Ishikawa (cell line): ENCODE results near the gene TRIM24.

Experiments used
- CEBPB ChIP-seq: IDR thresholded peaks from 2 replicates; pipeline ENCODE4 v1.6.1; 2012
- CREB1 ChIP-seq: IDR thresholded peaks from 2 replicates; pipeline ENCODE4 v1.6.1; 2012; ENCODE audit warnings: low read depth
- EGR1 ChIP-seq: IDR thresholded peaks from 2 replicates; pipeline ENCODE4 v1.6.1; 2012
- EP300 ChIP-seq: IDR thresholded peaks from 2 replicates; pipeline ENCODE4 v1.6.1; 2012; ENCODE audit warnings: borderline replicate concordance
- FOXM1 ChIP-seq: IDR thresholded peaks from 2 replicates; pipeline ENCODE4 v1.6.1; 2012; ENCODE audit warnings: low read depth, borderline replicate concordance
- NFIC ChIP-seq: IDR thresholded peaks from 2 replicates; pipeline ENCODE4 v1.6.1; 2012
- RAD21 ChIP-seq: IDR thresholded peaks from 2 replicates; pipeline ENCODE4 v1.6.1; 2012; ENCODE audit warnings: low read depth
- TAF1 ChIP-seq: IDR thresholded peaks from 2 replicates; pipeline ENCODE4 v1.6.1; 2012; ENCODE audit warnings: low read depth, mild to moderate bottlenecking
- TCF12 ChIP-seq: IDR thresholded peaks from 2 replicates; pipeline ENCODE4 v1.6.1; 2012; ENCODE audit warnings: low read depth
- TEAD4 ChIP-seq: IDR thresholded peaks from 2 replicates; pipeline ENCODE4 v1.6.1; 2012
- YY1 ChIP-seq: IDR thresholded peaks from 2 replicates; pipeline ENCODE4 v1.6.1; 2012; ENCODE audit warnings: low read depth
- ZBTB7A ChIP-seq: IDR thresholded peaks from 2 replicates; pipeline ENCODE4 v1.6.1; 2012; ENCODE audit warnings: low read depth
- TF ChIP-seq, protein P1 (sequence below): IDR thresholded peaks from 2 replicates; pipeline ENCODE4 v1.6.1; 2012; ENCODE audit warnings: low read depth, mild to moderate bottlenecking
- TF ChIP-seq, protein P2 (sequence below): IDR thresholded peaks from 2 replicates; pipeline ENCODE4 v1.6.1; 2012
- TF ChIP-seq, protein P3 (sequence below): IDR thresholded peaks from 2 replicates; pipeline ENCODE4 v1.6.1; 2012

TRIM24 gene

DNA sequence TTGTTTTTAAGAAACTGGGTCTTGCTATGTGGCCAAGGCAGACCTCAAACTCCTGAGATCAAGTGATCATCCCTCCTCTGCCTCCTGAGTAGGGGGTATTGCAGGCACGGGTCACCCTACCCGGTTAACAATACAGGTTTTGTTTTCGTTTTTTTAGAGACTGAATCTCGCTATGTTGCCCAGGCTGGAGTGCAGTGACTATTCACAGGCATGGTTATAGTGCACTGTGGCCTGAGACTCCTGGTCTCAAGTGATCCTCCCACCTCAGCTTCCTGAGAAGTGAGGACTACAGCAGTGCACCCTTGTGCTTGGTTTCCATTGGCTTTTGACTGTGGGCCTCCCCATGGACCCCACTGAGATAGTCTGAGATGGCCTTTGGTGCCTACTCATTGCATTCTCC lies 3.8 kb upstream of the TRIM24 start:
- TF ChIP-seq EP300: no peak
- TF ChIP-seq TEAD4: no peak
- TF ChIP-seq FOXM1: no peak
- TF ChIP-seq CREB1: no peak
- no peak for TF ChIP-seq TCF12

DNA sequence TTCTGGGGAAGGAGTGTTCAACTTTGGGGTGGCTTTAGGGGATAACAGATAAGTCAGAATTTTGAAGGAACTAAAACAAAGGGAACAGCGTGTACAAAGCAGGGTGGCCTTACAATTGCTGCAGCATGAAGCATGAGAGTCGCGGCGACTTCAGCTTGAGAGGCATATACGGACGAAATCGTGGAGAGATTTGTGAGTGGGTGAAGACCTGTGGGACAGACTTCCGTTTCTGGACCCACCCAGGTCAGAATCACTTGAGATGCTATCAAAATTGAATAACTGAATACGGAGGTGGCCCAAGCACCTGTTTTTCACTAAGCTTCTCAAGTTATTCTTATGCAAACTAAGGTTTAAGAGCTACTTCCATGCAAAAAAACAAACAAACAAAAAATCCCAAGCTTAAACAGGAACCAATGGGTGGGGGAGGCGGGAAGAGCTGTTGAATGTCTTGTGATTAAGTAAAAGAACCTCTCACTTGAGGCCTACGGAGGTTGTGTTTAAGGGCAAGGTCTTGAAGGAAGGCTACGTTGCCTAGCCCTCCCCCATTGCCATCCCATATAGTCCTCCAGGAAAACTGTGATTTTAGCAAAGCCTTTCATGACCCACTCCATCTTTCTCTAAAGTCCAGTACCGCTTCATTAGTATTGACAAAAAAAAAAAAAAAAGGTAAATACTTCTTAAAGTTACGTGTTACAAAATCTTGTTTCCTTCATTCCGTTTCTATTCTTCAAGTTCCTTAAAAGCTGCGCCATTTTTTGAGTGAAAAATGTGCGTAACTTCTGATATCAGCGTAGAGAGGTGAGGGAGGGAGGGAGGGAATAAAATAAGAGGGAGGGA lies 1.3 kb upstream of the TRIM24 start:
- no peak for TF ChIP-seq NFIC
- no peak for TF ChIP-seq FOXM1
- TF ChIP-seq TAF1: no peak
- TF ChIP-seq YY1: no peak
- TF ChIP-seq EGR1: no peak
- no peak for TF ChIP-seq ZBTB7A
- no peak for TF ChIP-seq CEBPB

DNA sequence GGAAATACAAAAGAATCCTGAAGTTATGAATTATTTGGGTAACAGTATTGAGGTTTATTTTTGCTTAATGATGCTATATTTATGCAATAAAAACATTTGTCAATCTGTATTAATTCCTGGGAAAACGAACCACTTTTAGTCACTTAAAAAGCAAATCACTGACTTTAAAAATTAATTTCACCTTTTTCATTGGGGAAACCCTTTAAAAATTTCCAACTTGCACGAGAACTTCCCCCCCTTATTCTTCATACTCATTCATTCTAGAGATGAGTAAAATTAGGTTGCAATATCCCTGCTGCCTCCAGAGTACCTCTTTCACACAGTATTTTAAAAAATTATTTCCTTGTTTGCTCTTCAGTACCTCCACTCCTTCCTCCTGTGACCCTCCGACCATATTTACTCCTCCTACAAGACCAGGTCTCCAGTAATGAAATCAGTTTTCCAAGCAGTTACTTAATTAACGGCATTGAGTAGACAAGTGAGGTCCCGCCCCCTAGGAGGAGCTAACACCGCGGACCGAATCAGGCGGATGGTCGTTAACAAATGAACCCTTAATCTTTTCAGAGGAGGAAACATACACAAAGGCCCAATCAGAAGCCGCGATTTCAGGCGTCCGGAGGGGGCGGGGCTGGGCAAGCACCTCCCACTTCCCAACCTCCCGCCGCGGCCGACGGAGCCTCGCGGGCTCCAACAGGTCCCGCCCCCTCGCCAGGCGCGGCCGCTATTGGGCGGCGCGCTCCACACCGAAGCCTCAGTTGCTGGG lies 465 bp upstream of the TRIM24 start:
- TF ChIP-seq FOXM1 (peak; percentile 49; the same call in 1 of the 2 replicates), NFIC (no peak), TCF12 (no peak)

DNA sequence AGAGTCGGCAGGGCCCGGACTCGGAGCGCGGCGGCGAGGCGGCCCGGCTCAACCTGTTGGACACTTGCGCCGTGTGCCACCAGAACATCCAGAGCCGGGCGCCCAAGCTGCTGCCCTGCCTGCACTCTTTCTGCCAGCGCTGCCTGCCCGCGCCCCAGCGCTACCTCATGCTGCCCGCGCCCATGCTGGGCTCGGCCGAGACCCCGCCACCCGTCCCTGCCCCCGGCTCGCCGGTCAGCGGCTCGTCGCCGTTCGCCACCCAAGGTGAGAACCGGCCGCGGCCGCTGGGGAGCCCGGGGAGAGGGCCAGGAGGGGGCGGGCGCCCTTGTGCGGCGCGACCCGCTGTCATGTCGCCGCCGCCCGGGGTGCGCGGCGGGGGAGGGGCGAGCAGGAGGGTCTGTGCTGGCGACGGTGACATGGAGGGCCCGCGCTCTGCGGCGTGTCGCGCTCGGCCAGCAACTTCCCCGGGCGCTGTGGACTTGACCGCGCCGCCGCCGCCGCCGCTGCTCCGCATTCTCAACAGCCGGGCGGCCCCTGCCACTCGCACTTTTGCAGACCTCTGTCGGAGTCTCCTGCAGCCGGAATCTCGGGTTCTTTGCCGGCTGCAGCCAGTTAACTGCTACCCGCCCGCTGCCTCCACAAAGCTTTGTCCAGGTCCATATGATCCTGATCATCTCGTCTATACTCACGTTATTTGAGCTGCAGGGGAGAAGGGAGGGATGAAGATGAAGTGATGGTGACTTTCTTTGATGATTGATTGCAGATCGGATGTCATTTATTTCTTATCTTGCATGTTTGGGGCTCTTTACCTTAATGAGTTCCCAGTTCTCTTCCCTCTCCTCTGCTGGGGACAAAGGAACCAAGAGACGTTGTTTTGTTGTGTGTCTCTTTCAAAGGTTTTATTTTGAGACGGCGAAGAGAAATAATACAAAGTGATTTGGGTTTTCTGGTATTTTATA lies 869 bp downstream of the TRIM24 start:
- TF ChIP-seq, protein P1, sequence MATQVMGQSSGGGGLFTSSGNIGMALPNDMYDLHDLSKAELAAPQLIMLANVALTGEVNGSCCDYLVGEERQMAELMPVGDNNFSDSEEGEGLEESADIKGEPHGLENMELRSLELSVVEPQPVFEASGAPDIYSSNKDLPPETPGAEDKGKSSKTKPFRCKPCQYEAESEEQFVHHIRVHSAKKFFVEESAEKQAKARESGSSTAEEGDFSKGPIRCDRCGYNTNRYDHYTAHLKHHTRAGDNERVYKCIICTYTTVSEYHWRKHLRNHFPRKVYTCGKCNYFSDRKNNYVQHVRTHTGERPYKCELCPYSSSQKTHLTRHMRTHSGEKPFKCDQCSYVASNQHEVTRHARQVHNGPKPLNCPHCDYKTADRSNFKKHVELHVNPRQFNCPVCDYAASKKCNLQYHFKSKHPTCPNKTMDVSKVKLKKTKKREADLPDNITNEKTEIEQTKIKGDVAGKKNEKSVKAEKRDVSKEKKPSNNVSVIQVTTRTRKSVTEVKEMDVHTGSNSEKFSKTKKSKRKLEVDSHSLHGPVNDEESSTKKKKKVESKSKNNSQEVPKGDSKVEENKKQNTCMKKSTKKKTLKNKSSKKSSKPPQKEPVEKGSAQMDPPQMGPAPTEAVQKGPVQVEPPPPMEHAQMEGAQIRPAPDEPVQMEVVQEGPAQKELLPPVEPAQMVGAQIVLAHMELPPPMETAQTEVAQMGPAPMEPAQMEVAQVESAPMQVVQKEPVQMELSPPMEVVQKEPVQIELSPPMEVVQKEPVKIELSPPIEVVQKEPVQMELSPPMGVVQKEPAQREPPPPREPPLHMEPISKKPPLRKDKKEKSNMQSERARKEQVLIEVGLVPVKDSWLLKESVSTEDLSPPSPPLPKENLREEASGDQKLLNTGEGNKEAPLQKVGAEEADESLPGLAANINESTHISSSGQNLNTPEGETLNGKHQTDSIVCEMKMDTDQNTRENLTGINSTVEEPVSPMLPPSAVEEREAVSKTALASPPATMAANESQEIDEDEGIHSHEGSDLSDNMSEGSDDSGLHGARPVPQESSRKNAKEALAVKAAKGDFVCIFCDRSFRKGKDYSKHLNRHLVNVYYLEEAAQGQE: no peak
- TF ChIP-seq EGR1 (no peak), TAF1 (no peak; the same call in 1 of the 2 replicates)
- TF ChIP-seq, protein P2, sequence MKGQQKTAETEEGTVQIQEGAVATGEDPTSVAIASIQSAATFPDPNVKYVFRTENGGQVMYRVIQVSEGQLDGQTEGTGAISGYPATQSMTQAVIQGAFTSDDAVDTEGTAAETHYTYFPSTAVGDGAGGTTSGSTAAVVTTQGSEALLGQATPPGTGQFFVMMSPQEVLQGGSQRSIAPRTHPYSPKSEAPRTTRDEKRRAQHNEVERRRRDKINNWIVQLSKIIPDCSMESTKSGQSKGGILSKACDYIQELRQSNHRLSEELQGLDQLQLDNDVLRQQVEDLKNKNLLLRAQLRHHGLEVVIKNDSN: no peak

DNA sequence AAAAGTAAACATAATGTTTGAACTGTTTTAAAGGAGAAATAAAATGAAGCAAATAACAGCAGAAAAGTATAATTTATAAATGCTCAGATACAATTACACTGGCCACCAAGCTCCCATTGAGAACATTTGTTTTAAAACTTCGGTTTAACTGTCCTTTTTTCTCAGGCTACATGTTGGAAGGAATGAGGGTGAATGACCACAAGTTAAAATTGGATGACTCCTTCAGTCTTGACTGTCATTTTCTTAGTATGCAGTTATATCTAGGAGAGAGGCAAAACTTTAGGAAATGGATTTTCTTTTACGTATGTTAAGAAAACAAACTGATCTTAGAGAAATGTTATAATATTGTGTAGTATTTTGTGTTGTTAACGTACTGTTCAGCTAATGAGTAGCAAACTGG lies 5.0 kb downstream of the TRIM24 start:
- no peak for TF ChIP-seq YY1
- no peak for TF ChIP-seq NFIC
- TF ChIP-seq TAF1: no peak
- TF ChIP-seq TCF12: no peak
- TF ChIP-seq TEAD4: no peak
- TF ChIP-seq, protein P3, sequence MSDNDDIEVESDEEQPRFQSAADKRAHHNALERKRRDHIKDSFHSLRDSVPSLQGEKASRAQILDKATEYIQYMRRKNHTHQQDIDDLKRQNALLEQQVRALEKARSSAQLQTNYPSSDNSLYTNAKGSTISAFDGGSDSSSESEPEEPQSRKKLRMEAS: no peak
- TF ChIP-seq, protein P2: no peak
- no peak for TF ChIP-seq RAD21
- TF ChIP-seq CREB1: no peak

DNA sequence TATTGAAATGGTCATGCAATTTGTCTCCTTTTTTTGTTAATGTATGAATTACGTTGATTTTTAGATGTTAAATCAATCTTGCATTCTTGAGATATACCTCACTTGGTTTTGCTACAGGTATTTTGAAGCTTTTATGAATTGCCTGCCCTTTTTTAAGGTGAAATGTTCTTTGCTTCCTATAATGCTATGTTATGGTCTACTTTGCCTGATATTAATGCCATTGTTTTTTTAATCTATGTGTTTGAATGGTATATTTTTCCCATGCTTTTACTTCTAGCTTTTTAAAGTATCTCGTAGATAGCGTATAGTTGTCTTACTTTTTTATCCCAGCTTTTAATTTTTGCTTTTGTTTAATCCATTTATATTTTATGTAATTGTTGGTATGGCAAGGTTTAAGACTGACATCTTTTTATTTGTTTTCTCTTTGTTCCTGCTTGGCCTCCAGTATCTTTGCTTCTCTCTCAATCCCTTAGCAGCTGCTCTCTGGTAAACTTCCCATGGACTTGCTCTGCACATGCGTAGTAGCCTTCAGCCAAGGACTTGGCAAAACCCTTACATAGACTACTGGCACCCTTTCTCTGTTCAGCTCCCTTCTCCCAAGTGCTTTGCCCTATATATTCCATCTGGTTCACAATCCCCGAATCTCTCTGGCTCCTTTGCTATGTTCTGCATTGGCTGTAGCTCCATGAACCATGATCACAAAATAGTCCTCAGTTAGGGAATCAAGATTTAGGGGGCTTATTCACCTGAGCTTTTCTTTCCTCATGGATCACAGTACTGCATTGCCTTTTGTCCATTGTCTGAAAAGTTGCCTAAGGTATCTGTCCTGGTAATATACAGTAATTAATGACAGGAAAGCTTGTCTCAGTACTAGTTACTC lies 8.4 kb downstream of the TRIM24 start:
- TF ChIP-seq YY1 (no peak), FOXM1 (no peak), TEAD4 (no peak), EGR1 (no peak), CREB1 (no peak), TAF1 (no peak), CEBPB (no peak), ZBTB7A (no peak), EP300 (no peak), RAD21 (no peak)
- TF ChIP-seq, protein P3: no peak
